HepG2 (cell line): ENCODE data around the gene RSL1D1. TPM values are rescaled to one million over a fixed set of nuclear protein-coding genes. Genes with fewer than 3 reads are reported as not detected.

Experiments used
- DR1 ChIP-seq: sonication (generic); formaldehyde crosslinking; IDR thresholded peaks from 2 replicates; pipeline ENCODE4 v1.8.0; 2021; ENCODE audit warnings: mild to moderate bottlenecking, missing genetic modification reagents, inconsistent platforms
- FOSL1 ChIP-seq: sonication (generic); formaldehyde crosslinking; IDR thresholded peaks from 2 replicates; pipeline ENCODE4 v1.9.0; 2021; ENCODE audit warnings: missing genetic modification reagents, borderline replicate concordance
- HNRNPL ChIP-seq: fragments of 200-400 bp; formaldehyde crosslinking; IDR thresholded peaks from 2 replicates; pipeline ENCODE4 v1.6.1; 2017; ENCODE audit warnings: mild to moderate bottlenecking, low read depth, low read length
- HOXA9 ChIP-seq: sonication (generic); formaldehyde crosslinking; IDR thresholded peaks from 2 replicates; pipeline ENCODE4 v1.8.1; 2022; ENCODE audit warnings: missing genetic modification reagents, mild to moderate bottlenecking, moderate library complexity, borderline replicate concordance
- NFE2 ChIP-seq: sonication (generic); formaldehyde crosslinking; IDR thresholded peaks from 2 replicates; pipeline ENCODE4 v1.4.0; 2020; ENCODE audit warnings: missing genetic modification reagents
- SRSF9 ChIP-seq: fragments of 200-400 bp; formaldehyde crosslinking; IDR thresholded peaks from 2 replicates; pipeline ENCODE4 v1.6.1; 2018; ENCODE audit warnings: borderline replicate concordance, mild to moderate bottlenecking, low read depth, low read length; ENCODE audit not compliant: insufficient read depth, poor library complexity, severe bottlenecking
- THRA ChIP-seq: sonication (generic); formaldehyde crosslinking; IDR thresholded peaks from 2 replicates; pipeline ENCODE4 v1.4.0; 2020; ENCODE audit warnings: missing genetic modification reagents, borderline replicate concordance
- ZNF101 ChIP-seq: sonication (generic); formaldehyde crosslinking; IDR thresholded peaks from 2 replicates; pipeline ENCODE4 v1.4.0; 2020; ENCODE audit warnings: mild to moderate bottlenecking, low read depth, missing genetic modification reagents, borderline replicate concordance
- ZNF253 ChIP-seq: sonication (generic); formaldehyde crosslinking; IDR thresholded peaks from 2 replicates; pipeline ENCODE4 v1.8.0; 2022; ENCODE audit warnings: mild to moderate bottlenecking, missing genetic modification reagents, borderline replicate concordance
- ZNF382 ChIP-seq: sonication (generic); formaldehyde crosslinking; IDR thresholded peaks from 2 replicates; pipeline ENCODE4 v1.5.0; 2020; ENCODE audit warnings: missing genetic modification reagents, mild to moderate bottlenecking, borderline replicate concordance
- ZNF605 ChIP-seq: sonication (generic); formaldehyde crosslinking; IDR thresholded peaks from 2 replicates; pipeline ENCODE4 v1.8.0; 2022; ENCODE audit warnings: mild to moderate bottlenecking, missing genetic modification reagents
- ZNF670 ChIP-seq: sonication (generic); formaldehyde crosslinking; IDR thresholded peaks from 2 replicates; pipeline ENCODE4 v1.8.0; 2022; ENCODE audit warnings: mild to moderate bottlenecking, missing genetic modification reagents, borderline replicate concordance
- polyA plus RNA-seq, 8 experiments: library from polyadenylated mRNA; depleted of rRNA in 3 of 8; stranded (reverse) in 7 of 8; unstranded in 1 of 8; fragments of >200 nt; fragmentation: Illumina TruSeq in 4 of 8; extraction: Trizol in 4 of 8; gene quantifications; 2 replicates each; pipeline versions ENCODE4 v1.2.1 to v1.2.3, GENCODE V29; 2011 to 2016; ENCODE audit warnings: low read depth in 4 of 8, missing spikeins in 1 of 8, mixed read lengths in 1 of 8; ENCODE audit not compliant: insufficient read depth in 1 of 8
- total RNA-seq, 5 experiments: library from RNA; depleted of rRNA; stranded (reverse); fragments of >200 nt; fragmentation: Illumina TruSeq; extraction: Trizol; gene quantifications; 2 replicates each; pipeline ENCODE4 v1.2.3, GENCODE V29; 2016; ENCODE audit warnings: low read depth in 1 of 5
- TF ChIP-seq, protein P1 (sequence below): sonication (generic); formaldehyde crosslinking; IDR thresholded peaks from 2 replicates; pipeline ENCODE4 v1.5.0; 2020; ENCODE audit warnings: mild to moderate bottlenecking, missing genetic modification reagents, borderline replicate concordance
- TF ChIP-seq, protein P2 (sequence below): sonication (generic); formaldehyde crosslinking; IDR thresholded peaks from 2 replicates; pipeline ENCODE4 v1.8.1; 2023; ENCODE audit warnings: missing genetic modification reagents, inconsistent platforms, borderline replicate concordance
- TF ChIP-seq, protein P3 (sequence below): IDR thresholded peaks from 2 replicates; pipeline ENCODE4 v1.6.1; 2016; ENCODE audit warnings: mild to moderate bottlenecking

The RSL1D1 gene
- total and polyA plus RNA-seq, 2 of the 13 experiments (the other 11 are each of a cell fraction or from before 2014, with no cell fraction given): 187 to 343 TPM

DNA sequence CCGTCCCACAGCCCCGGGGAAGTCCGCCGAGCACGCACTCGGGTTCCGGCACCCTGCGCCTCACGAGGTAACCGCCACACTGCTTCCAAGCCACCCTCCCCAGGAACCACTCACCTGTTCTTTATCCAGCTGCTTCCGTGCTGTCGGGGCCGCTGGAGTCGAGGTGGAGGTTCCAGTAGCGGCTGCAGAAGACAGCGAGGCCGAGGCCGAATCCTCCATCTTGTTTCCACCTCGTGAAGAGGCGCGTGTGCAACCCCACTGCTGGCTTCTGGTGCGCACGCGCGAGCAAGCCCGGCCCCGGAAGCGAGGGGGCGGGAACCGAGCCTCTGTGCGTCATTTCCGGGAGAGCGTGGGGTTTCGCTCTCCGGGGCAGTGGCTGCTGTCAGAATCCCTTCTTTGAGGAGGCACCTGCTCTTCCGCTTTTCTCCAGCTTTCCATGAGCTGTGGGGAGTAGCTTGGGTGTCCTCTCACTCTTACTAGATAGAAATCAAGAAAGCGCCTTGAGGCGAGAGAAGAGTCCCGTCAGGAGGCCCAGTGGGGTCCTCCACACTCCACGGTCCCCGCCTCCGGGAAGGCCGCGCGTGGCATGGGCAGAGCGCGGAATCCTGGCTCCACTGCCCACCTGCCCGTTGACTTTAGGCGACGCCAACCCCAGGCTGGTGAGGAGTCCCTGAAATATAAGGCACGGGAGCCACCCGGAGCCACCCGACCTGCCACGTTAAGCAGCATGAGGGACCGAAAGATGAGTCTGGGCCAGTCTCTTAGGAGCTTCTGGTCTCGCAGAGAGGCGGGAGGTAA lies at the start of gene RSL1D1 (continued):
- TF ChIP-seq, protein P1, sequence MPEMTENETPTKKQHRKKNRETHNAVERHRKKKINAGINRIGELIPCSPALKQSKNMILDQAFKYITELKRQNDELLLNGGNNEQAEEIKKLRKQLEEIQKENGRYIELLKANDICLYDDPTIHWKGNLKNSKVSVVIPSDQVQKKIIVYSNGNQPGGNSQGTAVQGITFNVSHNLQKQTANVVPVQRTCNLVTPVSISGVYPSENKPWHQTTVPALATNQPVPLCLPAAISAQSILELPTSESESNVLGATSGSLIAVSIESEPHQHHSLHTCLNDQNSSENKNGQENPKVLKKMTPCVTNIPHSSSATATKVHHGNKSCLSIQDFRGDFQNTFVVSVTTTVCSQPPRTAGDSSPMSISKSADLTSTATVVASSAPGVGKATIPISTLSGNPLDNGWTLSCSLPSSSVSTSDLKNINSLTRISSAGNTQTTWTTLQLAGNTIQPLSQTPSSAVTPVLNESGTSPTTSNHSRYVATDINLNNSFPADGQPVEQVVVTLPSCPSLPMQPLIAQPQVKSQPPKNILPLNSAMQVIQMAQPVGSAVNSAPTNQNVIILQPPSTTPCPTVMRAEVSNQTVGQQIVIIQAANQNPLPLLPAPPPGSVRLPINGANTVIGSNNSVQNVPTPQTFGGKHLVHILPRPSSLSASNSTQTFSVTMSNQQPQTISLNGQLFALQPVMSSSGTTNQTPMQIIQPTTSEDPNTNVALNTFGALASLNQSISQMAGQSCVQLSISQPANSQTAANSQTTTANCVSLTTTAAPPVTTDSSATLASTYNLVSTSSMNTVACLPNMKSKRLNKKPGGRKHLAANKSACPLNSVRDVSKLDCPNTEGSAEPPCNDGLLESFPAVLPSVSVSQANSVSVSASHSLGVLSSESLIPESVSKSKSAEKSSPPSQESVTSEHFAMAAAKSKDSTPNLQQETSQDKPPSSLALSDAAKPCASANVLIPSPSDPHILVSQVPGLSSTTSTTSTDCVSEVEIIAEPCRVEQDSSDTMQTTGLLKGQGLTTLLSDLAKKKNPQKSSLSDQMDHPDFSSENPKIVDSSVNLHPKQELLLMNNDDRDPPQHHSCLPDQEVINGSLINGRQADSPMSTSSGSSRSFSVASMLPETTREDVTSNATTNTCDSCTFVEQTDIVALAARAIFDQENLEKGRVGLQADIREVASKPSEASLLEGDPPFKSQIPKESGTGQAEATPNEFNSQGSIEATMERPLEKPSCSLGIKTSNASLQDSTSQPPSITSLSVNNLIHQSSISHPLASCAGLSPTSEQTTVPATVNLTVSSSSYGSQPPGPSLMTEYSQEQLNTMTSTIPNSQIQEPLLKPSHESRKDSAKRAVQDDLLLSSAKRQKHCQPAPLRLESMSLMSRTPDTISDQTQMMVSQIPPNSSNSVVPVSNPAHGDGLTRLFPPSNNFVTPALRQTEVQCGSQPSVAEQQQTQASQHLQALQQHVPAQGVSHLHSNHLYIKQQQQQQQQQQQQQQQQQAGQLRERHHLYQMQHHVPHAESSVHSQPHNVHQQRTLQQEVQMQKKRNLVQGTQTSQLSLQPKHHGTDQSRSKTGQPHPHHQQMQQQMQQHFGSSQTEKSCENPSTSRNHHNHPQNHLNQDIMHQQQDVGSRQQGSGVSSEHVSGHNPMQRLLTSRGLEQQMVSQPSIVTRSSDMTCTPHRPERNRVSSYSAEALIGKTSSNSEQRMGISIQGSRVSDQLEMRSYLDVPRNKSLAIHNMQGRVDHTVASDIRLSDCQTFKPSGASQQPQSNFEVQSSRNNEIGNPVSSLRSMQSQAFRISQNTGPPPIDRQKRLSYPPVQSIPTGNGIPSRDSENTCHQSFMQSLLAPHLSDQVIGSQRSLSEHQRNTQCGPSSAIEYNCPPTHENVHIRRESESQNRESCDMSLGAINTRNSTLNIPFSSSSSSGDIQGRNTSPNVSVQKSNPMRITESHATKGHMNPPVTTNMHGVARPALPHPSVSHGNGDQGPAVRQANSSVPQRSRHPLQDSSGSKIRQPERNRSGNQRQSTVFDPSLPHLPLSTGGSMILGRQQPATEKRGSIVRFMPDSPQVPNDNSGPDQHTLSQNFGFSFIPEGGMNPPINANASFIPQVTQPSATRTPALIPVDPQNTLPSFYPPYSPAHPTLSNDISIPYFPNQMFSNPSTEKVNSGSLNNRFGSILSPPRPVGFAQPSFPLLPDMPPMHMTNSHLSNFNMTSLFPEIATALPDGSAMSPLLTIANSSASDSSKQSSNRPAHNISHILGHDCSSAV: peak; percentile 94; the same call in 1 of the 2 replicates
- TF ChIP-seq, protein P2, sequence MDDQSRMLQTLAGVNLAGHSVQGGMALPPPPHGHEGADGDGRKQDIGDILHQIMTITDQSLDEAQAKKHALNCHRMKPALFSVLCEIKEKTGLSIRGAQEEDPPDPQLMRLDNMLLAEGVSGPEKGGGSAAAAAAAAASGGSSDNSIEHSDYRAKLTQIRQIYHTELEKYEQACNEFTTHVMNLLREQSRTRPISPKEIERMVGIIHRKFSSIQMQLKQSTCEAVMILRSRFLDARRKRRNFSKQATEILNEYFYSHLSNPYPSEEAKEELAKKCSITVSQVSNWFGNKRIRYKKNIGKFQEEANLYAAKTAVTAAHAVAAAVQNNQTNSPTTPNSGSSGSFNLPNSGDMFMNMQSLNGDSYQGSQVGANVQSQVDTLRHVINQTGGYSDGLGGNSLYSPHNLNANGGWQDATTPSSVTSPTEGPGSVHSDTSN (CRISPR knock-in tag): no peak
- TF ChIP-seq FOSL1 (CRISPR knock-in tag) (no peak), ZNF605 (CRISPR knock-in tag) (peak; percentile 90), SRSF9 (no peak), ZNF253 (0 out of 2 replicates have a peak, but pooled peaks have one; percentile 56), NFE2 (peak; percentile 26; the same call in 1 of the 2 replicates), HOXA9 (CRISPR knock-in tag) (peak; percentile 56; the same call in 1 of the 2 replicates), DR1 (CRISPR knock-in tag) (peak; percentile 83), HNRNPL (peak; percentile 76; the same call in 1 of the 2 replicates), ZNF382 (no peak), ZNF101 (CRISPR knock-in tag) (no peak; the same call in none of the 2 replicates), ZNF670 (CRISPR knock-in tag) (peak; percentile 4; the same call in 1 of the 2 replicates), THRA (CRISPR knock-in tag) (no peak; the same call in 1 of the 2 replicates)
- TF ChIP-seq, protein P3, sequence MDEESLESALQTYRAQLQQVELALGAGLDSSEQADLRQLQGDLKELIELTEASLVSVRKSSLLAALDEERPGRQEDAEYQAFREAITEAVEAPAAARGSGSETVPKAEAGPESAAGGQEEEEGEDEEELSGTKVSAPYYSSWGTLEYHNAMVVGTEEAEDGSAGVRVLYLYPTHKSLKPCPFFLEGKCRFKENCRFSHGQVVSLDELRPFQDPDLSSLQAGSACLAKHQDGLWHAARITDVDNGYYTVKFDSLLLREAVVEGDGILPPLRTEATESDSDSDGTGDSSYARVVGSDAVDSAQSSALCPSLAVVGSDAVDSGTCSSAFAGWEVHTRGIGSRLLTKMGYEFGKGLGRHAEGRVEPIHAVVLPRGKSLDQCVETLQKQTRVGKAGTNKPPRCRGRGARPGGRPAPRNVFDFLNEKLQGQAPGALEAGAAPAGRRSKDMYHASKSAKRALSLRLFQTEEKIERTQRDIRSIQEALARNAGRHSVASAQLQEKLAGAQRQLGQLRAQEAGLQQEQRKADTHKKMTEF (CRISPR knock-in tag): peak; percentile 95
